MM.1S (cell line): ENCODE data around the gene SPEF2.

Experiments
- DNase-seq: peaks from one replicate; pipeline ENCODE4 v3.0.0-alpha.2; 2015
- H2AFZ ChIP-seq: fragments of 300-600 bp; sonication (generic); 2 replicates; pipeline ENCODE4 v1.6.0; 2016; ENCODE audit warnings: antibody characterized with exemption, low read length
- H3F3A ChIP-seq: fragments of 300-600 bp; sonication (generic); 2 replicates; pipeline ENCODE4 v1.6.1; 2016; ENCODE audit warnings: mild to moderate bottlenecking, antibody characterized with exemption, low read length, moderate library complexity, mixed read lengths; ENCODE audit not compliant: insufficient read depth
- H3K27ac ChIP-seq: fragments of 300-600 bp; sonication (generic); 2 replicates; pipeline ENCODE4 v1.5.1; 2016; ENCODE audit warnings: mild to moderate bottlenecking, low read length
- H3K27me3 ChIP-seq: fragments of 300-600 bp; sonication (generic); replicated peaks from 2 replicates; pipeline ENCODE4 v1.6.0; 2016; ENCODE audit warnings: low read length; ENCODE audit not compliant: insufficient read depth
- H3K36me3 ChIP-seq: fragments of 300-600 bp; sonication (generic); replicated peaks from 2 replicates; pipeline ENCODE4 v1.6.1; 2016; ENCODE audit warnings: mild to moderate bottlenecking, low read length, mixed read lengths; ENCODE audit not compliant: insufficient read depth
- H3K4me1 ChIP-seq: fragments of 300-600 bp; sonication (generic); 2 replicates; pipeline ENCODE4 v1.6.1; 2016; ENCODE audit warnings: low read length, mixed read lengths
- H3K4me2 ChIP-seq: fragments of 300-600 bp; sonication (generic); 2 replicates; pipeline ENCODE4 v1.6.0; 2016; ENCODE audit warnings: low read depth, low read length
- H3K4me3 ChIP-seq: fragments of 300-600 bp; sonication (generic); 2 replicates; pipeline ENCODE4 v1.5.1; 2016; ENCODE audit warnings: low read length, mixed read lengths
- H3K79me2 ChIP-seq: fragments of 300-600 bp; sonication (generic); 2 replicates; pipeline ENCODE4 v1.6.1; 2016; ENCODE audit warnings: mixed run types, low read length, mixed read lengths
- H3K9ac ChIP-seq: fragments of 300-600 bp; sonication (generic); 2 replicates; pipeline ENCODE4 v1.6.1; 2016; ENCODE audit warnings: low read length, mixed read lengths
- H3K9me2 ChIP-seq: fragments of 300-600 bp; sonication (generic); replicated peaks from 2 replicates; pipeline ENCODE4 v1.6.1; 2016; ENCODE audit warnings: mild to moderate bottlenecking, low read length, mixed read lengths; ENCODE audit not compliant: insufficient read depth
- H3K9me3 ChIP-seq: fragments of 300-600 bp; sonication (generic); replicated peaks from 2 replicates; pipeline ENCODE4 v1.6.1; 2016; ENCODE audit warnings: mild to moderate bottlenecking, low read length, mixed read lengths; ENCODE audit not compliant: insufficient read depth
- H4K20me1 ChIP-seq: fragments of 300-600 bp; sonication (generic); 2 replicates; pipeline ENCODE4 v1.6.1; 2016; ENCODE audit warnings: mild to moderate bottlenecking, low read length, moderate library complexity, mixed read lengths; ENCODE audit not compliant: insufficient read depth
- CTCF ChIP-seq: fragments of 300-600 bp; sonication (generic); IDR thresholded peaks from 2 replicates; pipeline ENCODE4 v1.5.1; 2016; ENCODE audit warnings: antibody characterized with exemption, low read length, mixed read lengths
- EZH2 ChIP-seq: fragments of 300-600 bp; sonication (generic); optimal IDR thresholded peaks from 2 replicates; pipeline ENCODE3; 2017; ENCODE audit warnings: low read depth, mild to moderate bottlenecking, antibody characterized with exemption, low read length, mixed read lengths
- EZH2phosphoT487 ChIP-seq: fragments of 300-600 bp; sonication (generic); IDR thresholded peaks from 2 replicates; pipeline ENCODE4 v1.6.1; 2018; ENCODE audit warnings: antibody characterized with exemption, low read length

SPEF2 gene

GRCh38 chr5:35681911-35682310 lies 64.2 kb downstream of the SPEF2 start:
- Histone ChIP-seq H3K9me2 (no peaks in the 10 kb centered on the region), H3K9me3 (no peaks in the 10 kb centered on the region), H3K27me3 (no peaks in the 10 kb centered on the region), H3K4me3 (no peak overlapping the region), H2AFZ (no peak overlapping the region), H4K20me1 (no peaks in the 10 kb centered on the region), H3K27ac (no peak overlapping the region), H3K4me2 (no peak overlapping the region), H3F3A (no peaks in the 10 kb centered on the region), H3K36me3 (no peaks in the 10 kb centered on the region), H3K9ac (no peak overlapping the region), H3K79me2 (no peaks in the 10 kb centered on the region), H3K4me1 (no peaks in the 10 kb centered on the region)
- no peak for DNase-seq
- no peak for TF ChIP-seq EZH2
- no peak for TF ChIP-seq CTCF
- no peak for TF ChIP-seq EZH2phosphoT487

- Histone ChIP-seq H4K20me1 (no peaks in the 10 kb centered on the region), H3K36me3 (no peaks in the 10 kb centered on the region), H3K9ac (no peak overlapping the region), H3K79me2 (no peaks in the 10 kb centered on the region), H3K4me2 (no peak overlapping the region), H3K4me3 (no peak overlapping the region), H3K9me2 (no peaks in the 10 kb centered on the region; the same call in 1 of the 2 replicates), H3K27me3 (no peaks in the 10 kb centered on the region), H3K4me1 (no peaks in the 10 kb centered on the region), H3K9me3 (no peaks in the 10 kb centered on the region), H3K27ac (no peak overlapping the region), H3F3A (no peaks in the 10 kb centered on the region), H2AFZ (no peak overlapping the region)
- no peak for DNase-seq
- TF ChIP-seq CTCF = no peak
- no peak for TF ChIP-seq EZH2phosphoT487
- TF ChIP-seq EZH2 = no peak
These were observed 65.8 kb downstream of the SPEF2 start for GRCh38 chr5:35683466-35683865.

GRCh38 chr5:35685161-35685560 lies 67.5 kb downstream of the SPEF2 start:
- no peaks in the 10 kb centered on the region for H3F3A ChIP-seq
- no peak for DNase-seq
- no peak overlapping the region for H2AFZ ChIP-seq
- no peak overlapping the region for H3K4me2 ChIP-seq
- no peak overlapping the region for H3K9ac ChIP-seq
- H3K4me3 ChIP-seq = no peak overlapping the region
- H3K9me2 ChIP-seq = no peaks in the 10 kb centered on the region; the same call in 1 of the 2 replicates
- no peaks in the 10 kb centered on the region for H3K9me3 ChIP-seq
- no peaks in the 10 kb centered on the region for H3K27me3 ChIP-seq
- H3K4me1 ChIP-seq = no peaks in the 10 kb centered on the region
- no peak overlapping the region for H3K27ac ChIP-seq
- no peaks in the 10 kb centered on the region for H4K20me1 ChIP-seq
- H3K79me2 ChIP-seq = no peaks in the 10 kb centered on the region
- TF ChIP-seq EZH2phosphoT487 (no peak), EZH2 (no peak), CTCF (no peak)
- H3K36me3 ChIP-seq = no peaks in the 10 kb centered on the region
